22Rv1 (cell line): ENCODE data around the gene PLCB4.

Source experiments
- ZFX ChIP-seq: fragments of 450-650 bp; IDR thresholded peaks from 2 replicates; pipeline ENCODE4 v1.6.1; 2017; ENCODE audit warnings: antibody characterized with exemption, borderline replicate concordance
- TF ChIP-seq, protein P1 (sequence below): fragments of 450-650 bp; IDR thresholded peaks from 2 replicates; pipeline ENCODE4 v1.5.1; 2017; ENCODE audit warnings: mild to moderate bottlenecking

GRCh38 chr20:9130521-9130920 is 61.6 kb downstream of the PLCB4 start:
- TF ChIP-seq, protein P1, sequence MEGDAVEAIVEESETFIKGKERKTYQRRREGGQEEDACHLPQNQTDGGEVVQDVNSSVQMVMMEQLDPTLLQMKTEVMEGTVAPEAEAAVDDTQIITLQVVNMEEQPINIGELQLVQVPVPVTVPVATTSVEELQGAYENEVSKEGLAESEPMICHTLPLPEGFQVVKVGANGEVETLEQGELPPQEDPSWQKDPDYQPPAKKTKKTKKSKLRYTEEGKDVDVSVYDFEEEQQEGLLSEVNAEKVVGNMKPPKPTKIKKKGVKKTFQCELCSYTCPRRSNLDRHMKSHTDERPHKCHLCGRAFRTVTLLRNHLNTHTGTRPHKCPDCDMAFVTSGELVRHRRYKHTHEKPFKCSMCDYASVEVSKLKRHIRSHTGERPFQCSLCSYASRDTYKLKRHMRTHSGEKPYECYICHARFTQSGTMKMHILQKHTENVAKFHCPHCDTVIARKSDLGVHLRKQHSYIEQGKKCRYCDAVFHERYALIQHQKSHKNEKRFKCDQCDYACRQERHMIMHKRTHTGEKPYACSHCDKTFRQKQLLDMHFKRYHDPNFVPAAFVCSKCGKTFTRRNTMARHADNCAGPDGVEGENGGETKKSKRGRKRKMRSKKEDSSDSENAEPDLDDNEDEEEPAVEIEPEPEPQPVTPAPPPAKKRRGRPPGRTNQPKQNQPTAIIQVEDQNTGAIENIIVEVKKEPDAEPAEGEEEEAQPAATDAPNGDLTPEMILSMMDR, result no peak
- no peak for TF ChIP-seq ZFX
